Effector memory CD8-positive, alpha-beta T cell (primary cell): ENCODE data around the gene FSTL5.

Experiments
- ATAC-seq: fragments of 150-1000 bp; cut with Tn5 transposase; replicated peaks from 2 replicates; pipeline ENCODE4 v1.10.0; 2021; ENCODE audit warnings: mild to moderate bottlenecking, moderate library complexity
- DNase-seq, 3 experiments: peaks; one replicate each; pipeline ENCODE4 v3.0.0; 2021
- H3K27ac Mint-ChIP-seq, 2 donors: one replicate each; pipeline ENCODE4 v1.8.0; 2022; ENCODE audit warnings: mild to moderate bottlenecking in 2 of 2, mixed read lengths in 2 of 2, moderate library complexity in 2 of 2
- H3K27me3 Mint-ChIP-seq, 2 donors: one replicate each; pipeline ENCODE4 v1.8.0; 2022; ENCODE audit warnings: mixed read lengths in 2 of 2
- H3K36me3 Mint-ChIP-seq: one replicate; pipeline ENCODE4 v1.8.0; 2022; ENCODE audit warnings: mild to moderate bottlenecking, moderate library complexity, mixed read lengths; ENCODE audit not compliant: insufficient read depth
- H3K4me1 Mint-ChIP-seq, 2 donors: one replicate each; pipeline ENCODE4 v1.8.0; 2022; ENCODE audit warnings: low read depth in 2 of 2, mixed read lengths in 2 of 2
- H3K4me3 Mint-ChIP-seq, 2 donors: one replicate each; pipeline ENCODE4 v1.8.0; 2022; ENCODE audit warnings: mild to moderate bottlenecking in 2 of 2, mixed read lengths in 2 of 2, moderate library complexity in 2 of 2
- H3K9me3 Mint-ChIP-seq, 2 donors: one replicate each; pipeline ENCODE4 v1.8.0; 2022; ENCODE audit warnings: mixed read lengths in 2 of 2

FSTL5 gene

DNA sequence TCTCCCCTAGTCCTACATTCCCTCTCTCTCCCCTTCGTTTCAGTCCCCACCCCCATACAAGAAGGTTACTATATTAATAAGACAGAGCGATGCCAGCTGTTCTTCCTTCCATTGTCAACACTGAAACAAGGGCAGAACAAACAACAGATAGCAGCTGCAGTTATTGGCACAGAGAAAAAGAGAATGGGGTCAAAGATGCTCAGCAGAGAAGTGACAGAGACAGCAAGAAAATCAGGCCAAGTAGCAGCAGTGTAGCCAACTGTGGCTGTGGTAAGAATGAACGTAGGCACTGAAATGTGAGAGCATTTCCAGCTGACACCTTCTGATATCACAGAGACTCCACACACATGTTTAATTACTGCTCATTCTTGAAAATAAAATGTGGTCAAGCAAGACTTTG, 641.8 kb downstream of the FSTL5 start:
- peaks cover 0 to 3% of the 10 kb centered on the region in 2 donors for H3K9me3 Mint-ChIP-seq
- H3K4me1 Mint-ChIP-seq: no peaks in the 10 kb centered on the region
- H3K27ac Mint-ChIP-seq: no peak overlapping the region
- H3K36me3 Mint-ChIP-seq: no peaks in the 10 kb centered on the region
- H3K27me3 Mint-ChIP-seq: no peaks in the 10 kb centered on the region
- H3K4me3 Mint-ChIP-seq: no peak overlapping the region
- ATAC-seq: no peak
- no peak for DNase-seq

- DNase-seq (no peak), ATAC-seq (no peak)
- H3K9me3 Mint-ChIP-seq: peaks cover 0 to 3% of the 10 kb centered on the region in 2 donors
- no peaks in the 10 kb centered on the region for H3K4me1 Mint-ChIP-seq
- H3K27ac Mint-ChIP-seq: no peak overlapping the region
- no peaks in the 10 kb centered on the region for H3K27me3 Mint-ChIP-seq
- H3K4me3 Mint-ChIP-seq: no peak overlapping the region
- no peaks in the 10 kb centered on the region for H3K36me3 Mint-ChIP-seq
Observed at GRCh38 chr4:161519611-161520010, 644.2 kb downstream of the FSTL5 start.

GRCh38 chr4:161517941-161518340, 645.9 kb downstream of the FSTL5 start:
- Mint-ChIP-seq H3K36me3 (no peaks in the 10 kb centered on the region), H3K4me3 (no peak overlapping the region), H3K27me3 (no peaks in the 10 kb centered on the region), H3K9me3 (peaks cover 7% of the 10 kb centered on the region in 2 donors), H3K27ac (no peak overlapping the region), H3K4me1 (no peaks in the 10 kb centered on the region)
- no peak for ATAC-seq
- no peak for DNase-seq

DNA sequence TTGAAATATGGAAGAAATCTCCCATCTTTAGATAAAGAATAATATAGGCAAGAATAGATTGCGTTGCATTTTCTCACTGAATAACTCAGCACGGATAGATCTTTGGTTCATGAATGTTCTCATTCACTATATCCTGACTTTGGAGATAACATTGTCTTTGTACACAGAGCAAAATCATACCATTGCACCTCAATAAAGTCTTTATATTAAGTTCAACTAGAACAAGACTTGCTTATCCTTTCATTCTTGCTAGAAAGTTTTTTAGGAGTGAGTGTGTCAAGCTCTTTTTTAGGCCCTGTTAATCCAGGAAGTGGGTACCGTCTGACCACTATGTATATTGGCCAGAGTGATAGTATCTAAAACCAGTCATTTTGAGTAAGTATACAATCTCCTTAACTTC, 658.7 kb downstream of the FSTL5 start:
- no peak overlapping the region for H3K4me3 Mint-ChIP-seq
- H3K27ac Mint-ChIP-seq: no peak overlapping the region
- no peak for ATAC-seq
- H3K9me3 Mint-ChIP-seq: peaks cover 0 to 2% of the 10 kb centered on the region in 2 donors
- H3K36me3 Mint-ChIP-seq: no peaks in the 10 kb centered on the region
- DNase-seq: no peak
- no peaks in the 10 kb centered on the region for H3K4me1 Mint-ChIP-seq
- no peaks in the 10 kb centered on the region for H3K27me3 Mint-ChIP-seq

DNA sequence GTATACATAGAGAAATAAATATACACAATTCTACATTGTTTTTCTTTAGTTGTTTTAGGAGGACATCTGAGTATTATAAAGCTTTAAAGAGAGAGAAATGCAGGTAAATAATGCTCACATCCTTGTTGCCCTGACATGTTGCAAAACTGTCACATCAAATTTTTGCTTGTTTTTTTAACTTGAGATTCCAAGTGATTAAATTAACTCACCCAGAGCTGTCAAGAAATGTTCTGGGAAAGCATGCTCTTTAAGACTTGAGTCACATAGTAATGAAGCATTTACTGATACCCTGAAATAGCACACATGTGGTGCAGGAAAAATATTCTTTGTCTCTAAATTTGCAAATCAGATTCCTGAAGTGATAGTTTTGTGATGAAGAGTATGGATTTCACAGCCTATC, 665.6 kb downstream of the FSTL5 start:
- Mint-ChIP-seq H3K9me3 (peaks cover 0 to 2% of the 10 kb centered on the region in 2 donors), H3K36me3 (no peaks in the 10 kb centered on the region), H3K4me1 (no peaks in the 10 kb centered on the region), H3K4me3 (no peak overlapping the region), H3K27me3 (no peaks in the 10 kb centered on the region), H3K27ac (no peak overlapping the region)
- DNase-seq: no peak
- no peak for ATAC-seq

DNA sequence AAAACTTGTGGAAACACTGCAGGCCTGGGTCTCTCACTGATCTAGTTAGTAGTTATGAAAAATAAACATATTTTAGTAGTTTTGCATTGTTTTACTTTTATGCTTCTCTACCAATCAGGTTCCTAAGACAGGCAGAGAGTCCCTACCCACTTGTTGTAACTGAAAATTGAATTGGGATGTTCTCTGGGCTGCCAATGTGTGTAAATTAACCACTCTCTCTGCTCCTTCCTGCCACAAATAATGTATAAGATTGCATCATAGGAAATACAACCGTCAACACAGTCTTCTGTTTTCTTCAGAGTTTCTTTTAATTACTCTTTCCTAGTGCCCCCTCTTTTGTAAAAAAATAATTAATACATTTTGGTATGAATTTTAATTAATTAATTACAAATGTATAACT, 677.3 kb downstream of the FSTL5 start:
- ATAC-seq (no peak), DNase-seq (no peak)
- no peaks in the 10 kb centered on the region for H3K9me3 Mint-ChIP-seq
- no peak overlapping the region for H3K27ac Mint-ChIP-seq
- H3K4me3 Mint-ChIP-seq: no peak overlapping the region
- H3K27me3 Mint-ChIP-seq: no peaks in the 10 kb centered on the region
- H3K4me1 Mint-ChIP-seq: no peaks in the 10 kb centered on the region
- peaks cover 3% of the 10 kb centered on the region for H3K36me3 Mint-ChIP-seq

DNA sequence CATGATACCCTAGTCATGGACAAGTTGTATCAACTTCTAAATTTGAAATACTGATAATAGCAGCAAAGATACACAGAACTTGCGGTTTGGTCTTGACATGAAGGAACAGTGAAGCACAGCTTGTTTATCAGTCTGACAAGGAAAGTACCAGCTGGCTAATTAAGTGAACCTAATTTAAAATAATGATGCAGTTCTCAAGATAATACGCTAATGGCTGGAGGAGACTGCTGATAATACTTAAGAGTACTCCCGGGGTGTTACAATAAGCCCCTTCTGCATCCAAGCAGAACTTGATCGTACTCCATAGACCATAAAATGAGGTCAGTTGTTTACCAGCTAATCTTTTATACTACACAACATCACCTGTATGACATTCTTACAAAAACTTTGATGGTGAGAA, 697.5 kb downstream of the FSTL5 start:
- Mint-ChIP-seq H3K36me3 (no peaks in the 10 kb centered on the region), H3K27ac (no peak overlapping the region), H3K9me3 (peaks cover 3 to 23% of the 10 kb centered on the region in 2 donors), H3K4me3 (no peak overlapping the region), H3K27me3 (no peaks in the 10 kb centered on the region), H3K4me1 (no peaks in the 10 kb centered on the region)
- no peak for DNase-seq
- no peak for ATAC-seq

- DNase-seq (no peak), ATAC-seq (no peak)
- Mint-ChIP-seq H3K9me3 (peaks cover 2 to 14% of the 10 kb centered on the region in 2 donors), H3K4me3 (no peak overlapping the region), H3K27me3 (no peaks in the 10 kb centered on the region), H3K4me1 (no peaks in the 10 kb centered on the region), H3K27ac (no peak overlapping the region), H3K36me3 (no peaks in the 10 kb centered on the region)
Observed at GRCh38 chr4:161463436-161463835, 700.4 kb downstream of the FSTL5 start.

DNA sequence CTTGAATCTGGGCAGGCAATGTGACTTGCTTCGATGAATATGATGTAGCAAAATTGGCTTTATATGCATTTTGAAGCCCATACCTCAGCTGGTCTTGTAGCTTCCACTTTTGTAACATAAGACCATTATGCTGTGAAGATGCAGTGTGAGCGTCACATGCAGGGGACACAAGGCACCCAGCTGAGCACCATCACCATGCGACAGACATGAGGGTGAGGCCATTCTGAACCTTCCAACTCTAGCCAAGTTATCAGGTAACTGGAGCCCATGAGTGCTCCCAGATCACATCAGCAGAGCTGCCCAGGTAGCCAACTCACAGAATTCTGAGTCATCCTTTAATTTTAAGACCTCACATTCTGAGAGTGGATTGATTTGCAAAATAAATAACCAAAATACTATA, 705.9 kb downstream of the FSTL5 start:
- Mint-ChIP-seq H3K4me1 (no peaks in the 10 kb centered on the region), H3K27me3 (no peaks in the 10 kb centered on the region), H3K9me3 (peaks cover 0 to 2% of the 10 kb centered on the region in 2 donors), H3K4me3 (no peak overlapping the region), H3K27ac (no peak overlapping the region), H3K36me3 (no peaks in the 10 kb centered on the region)
- DNase-seq (no peak), ATAC-seq (no peak)

- Mint-ChIP-seq H3K27ac (no peak overlapping the region), H3K4me1 (no peaks in the 10 kb centered on the region), H3K27me3 (no peaks in the 10 kb centered on the region), H3K9me3 (no peaks in the 10 kb centered on the region), H3K36me3 (no peaks in the 10 kb centered on the region), H3K4me3 (no peak overlapping the region)
- DNase-seq (no peak), ATAC-seq (no peak)
Observed at GRCh38 chr4:161457311-161457710, 706.5 kb downstream of the FSTL5 start.

GRCh38 chr4:161454860-161455259, 708.9 kb downstream of the FSTL5 start:
- Mint-ChIP-seq H3K4me3 (no peak overlapping the region), H3K4me1 (no peaks in the 10 kb centered on the region), H3K36me3 (no peaks in the 10 kb centered on the region), H3K9me3 (no peaks in the 10 kb centered on the region), H3K27ac (no peak overlapping the region), H3K27me3 (no peaks in the 10 kb centered on the region)
- DNase-seq (no peak), ATAC-seq (no peak)

- Mint-ChIP-seq H3K27me3 (no peaks in the 10 kb centered on the region), H3K27ac (no peak overlapping the region), H3K9me3 (peaks cover 4 to 29% of the 10 kb centered on the region in 2 donors), H3K4me1 (no peaks in the 10 kb centered on the region), H3K36me3 (no peaks in the 10 kb centered on the region), H3K4me3 (no peak overlapping the region)
- DNase-seq (no peak), ATAC-seq (no peak)
Observed at GRCh38 chr4:161448550-161449180, 715.1 kb downstream of the FSTL5 start.

DNA sequence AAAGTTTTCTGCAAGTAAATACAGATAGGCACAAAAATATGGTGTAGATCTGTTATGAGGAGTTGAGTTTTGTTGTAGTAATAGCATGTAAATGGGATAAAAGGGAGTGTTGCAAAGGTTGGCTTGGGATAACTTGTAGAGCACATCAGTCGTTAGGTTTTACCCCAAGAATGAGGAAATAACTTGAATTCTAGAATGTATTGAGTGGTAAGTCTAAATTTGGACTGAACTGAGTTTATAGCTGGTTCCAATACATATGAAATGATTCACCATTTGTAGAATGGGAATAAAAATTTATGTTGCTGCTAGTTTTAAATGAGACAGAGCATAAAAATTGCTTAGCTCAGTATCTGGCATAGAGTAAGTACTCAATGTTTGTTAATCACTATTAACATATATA, 719.2 kb downstream of the FSTL5 start:
- Mint-ChIP-seq H3K9me3 (peaks cover 4 to 33% of the 10 kb centered on the region in 2 donors), H3K36me3 (no peaks in the 10 kb centered on the region), H3K27ac (no peak overlapping the region), H3K4me1 (no peaks in the 10 kb centered on the region), H3K27me3 (no peaks in the 10 kb centered on the region), H3K4me3 (no peak overlapping the region)
- ATAC-seq (no peak), DNase-seq (no peak)

- Mint-ChIP-seq H3K27me3 (no peaks in the 10 kb centered on the region), H3K36me3 (no peaks in the 10 kb centered on the region), H3K4me3 (no peak overlapping the region), H3K4me1 (no peaks in the 10 kb centered on the region), H3K27ac (no peak overlapping the region), H3K9me3 (peaks cover 3 to 25% of the 10 kb centered on the region in 2 donors)
- DNase-seq (no peak), ATAC-seq (no peak)
Observed at GRCh38 chr4:161442921-161443320, 720.9 kb downstream of the FSTL5 start.

GRCh38 chr4:161438096-161438495, 725.7 kb downstream of the FSTL5 start:
- ATAC-seq: no peak

More at GRCh38 chr4:161438096-161438495, 725.7 kb downstream of the FSTL5 start:
- no peaks in the 10 kb centered on the region for H3K4me1 Mint-ChIP-seq
- no peaks in the 10 kb centered on the region for H3K27me3 Mint-ChIP-seq
- DNase-seq: no peak
- no peak overlapping the region for H3K27ac Mint-ChIP-seq
- no peak overlapping the region for H3K4me3 Mint-ChIP-seq
- no peaks in the 10 kb centered on the region for H3K36me3 Mint-ChIP-seq
- H3K9me3 Mint-ChIP-seq: peaks cover 8 to 19% of the 10 kb centered on the region in 2 donors
